CD4-positive, alpha-beta T cell (primary cell): ENCODE data around the gene SDHB. TPM values are rescaled to one million over a fixed set of nuclear protein-coding genes. Genes with fewer than 3 reads are reported as not detected.

ENCODE experiments used
- ATAC-seq: fragments of 200-7000 bp; cut with Tn5 transposase; one replicate; pipeline ENCODE4 v1.10.0; 2022; ENCODE audit warnings: mild to moderate bottlenecking; ENCODE audit not compliant: poor library complexity
- CTCF ChIA-PET: fragments of 350-600 bp; sonication (Branson Sonifier 250); formaldehyde crosslinking; loops from one replicate; lab custom pipeline; 2021; ENCODE audit warnings: antibody characterized with exemption, inconsistent platforms; lab: Charles Lee
- POLR2A ChIA-PET: fragments of 350-600 bp; sonication (Branson Sonifier 250); formaldehyde crosslinking; loops from one replicate; lab custom pipeline; 2021; ENCODE audit warnings: antibody characterized with exemption, inconsistent platforms; lab: Charles Lee
- DNase-seq, 14 experiments: peaks; one replicate each; pipeline ENCODE4 v3.0.0-alpha.2; 2013 to 2020; ENCODE audit warnings: mixed read lengths in 2 of 14
- H3K27ac ChIP-seq, 2 donors: one replicate each; pipeline versions ENCODE4 v1.5.1 to v1.7.0; 2013; ENCODE audit warnings: low read length in 2 of 2, low read depth in 1 of 2, mild to moderate bottlenecking in 1 of 2
- H3K27me3 ChIP-seq, 2 experiments: 1 replicate in 1 of 2; 2 replicates in 1 of 2; pipeline versions ENCODE4 v1.6.1 to v1.7.0; 2013; ENCODE audit warnings: low read length in 2 of 2, control low read depth in 1 of 2, mild to moderate bottlenecking in 1 of 2, moderate library complexity in 1 of 2; ENCODE audit not compliant: insufficient read depth in 2 of 2, control insufficient read depth in 1 of 2
- H3K36me3 ChIP-seq: one replicate; pipeline ENCODE4 v1.6.1; 2013; ENCODE audit warnings: low read length, control low read depth; ENCODE audit not compliant: insufficient read depth
- H3K4me1 ChIP-seq: one replicate; pipeline ENCODE4 v1.6.1; 2013; ENCODE audit warnings: low read length, control low read depth; ENCODE audit not compliant: insufficient read depth
- H3K4me3 ChIP-seq: one replicate; pipeline ENCODE4 v1.5.1; 2013; ENCODE audit warnings: mild to moderate bottlenecking, low read length, moderate library complexity
- H3K9me3 ChIP-seq, 2 experiments: 1 replicate in 1 of 2; 2 replicates in 1 of 2; pipeline versions ENCODE4 v1.6.1 to v1.7.0; 2013; ENCODE audit warnings: low read length in 2 of 2, mild to moderate bottlenecking in 2 of 2, control low read depth in 1 of 2, moderate library complexity in 1 of 2; ENCODE audit not compliant: control insufficient read depth in 1 of 2, insufficient read depth in 1 of 2
- H3K27ac Mint-ChIP-seq: one replicate; pipeline ENCODE4 v1.8.0; 2020; ENCODE audit warnings: mixed read lengths
- H3K27me3 Mint-ChIP-seq: one replicate; pipeline ENCODE4 v1.8.0; 2021; ENCODE audit warnings: mixed read lengths
- H3K36me3 Mint-ChIP-seq: one replicate; pipeline ENCODE4 v1.8.0; 2021; ENCODE audit warnings: low read depth, mixed read lengths
- H3K4me1 Mint-ChIP-seq: one replicate; pipeline ENCODE4 v1.8.0; 2021; ENCODE audit warnings: low read depth, mixed read lengths
- H3K4me3 Mint-ChIP-seq: one replicate; pipeline ENCODE4 v1.8.0; 2020; ENCODE audit warnings: mild to moderate bottlenecking, mixed read lengths
- H3K9me3 Mint-ChIP-seq: one replicate; pipeline ENCODE4 v1.8.0; 2020; ENCODE audit warnings: mixed read lengths
- intact Hi-C, 2 experiments: fragments of 100-400 bp; cut with DNase I in 1 of 2; cut with micrococcal nuclease in 1 of 2; formaldehyde crosslinking; loops; one replicate each; pipeline versions ENCODE4 v1.15.1 to v1.9.0; 2023 to 2025; cut with DNase I, micrococcal nuclease
- total RNA-seq, 174 experiments: library from RNA in 2 of 174; stranded (reverse) in 2 of 174; gene quantifications; one replicate each; pipeline ENCODE4 v1.2.3 and lab custom pipeline; 2021 to 2026
- TF ChIP-seq, protein P1 (sequence below): fragments of 200-600 bp; IDR thresholded peaks from one replicate; pipeline ENCODE4 v1.8.0; 2022; ENCODE audit warnings: antibody characterized with exemption, mild to moderate bottlenecking

Gene SDHB
- total RNA-seq, 2 experiments from 2014 or later = 53.9 to 56.2 TPM

DNA sequence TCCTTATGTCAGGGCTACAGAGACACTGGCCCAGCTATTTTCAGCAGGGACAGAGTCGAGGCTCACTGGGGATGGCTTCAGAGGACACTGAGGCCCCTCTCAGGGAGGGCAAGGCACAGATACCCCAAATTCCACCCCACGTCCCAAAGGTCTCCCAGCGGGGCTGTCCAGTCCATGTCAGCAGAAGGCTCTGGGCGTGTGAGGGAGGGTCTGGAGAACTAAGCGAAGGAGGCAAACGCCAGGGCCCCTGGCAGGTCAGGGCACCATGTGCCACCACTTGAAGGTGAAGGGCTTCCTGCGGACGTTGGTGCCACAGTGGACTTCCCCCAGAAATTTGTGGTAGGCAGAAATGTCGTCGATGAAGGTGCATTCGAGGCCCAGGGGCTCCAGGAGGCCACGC lies 15.0 kb upstream of the SDHB start:
- DNase-seq (no peak), ATAC-seq (no peak)
- H3K4me1 ChIP-seq = no peaks in the 10 kb centered on the region
- no peak overlapping the region for H3K27ac ChIP-seq
- Mint-ChIP-seq H3K27me3 (no peaks in the 10 kb centered on the region), H3K36me3 (no peaks in the 10 kb centered on the region), H3K4me1 (no peaks in the 10 kb centered on the region), H3K27ac (no peak overlapping the region), H3K4me3 (no peak overlapping the region), H3K9me3 (no peaks in the 10 kb centered on the region)
- H3K36me3 ChIP-seq = no peaks in the 10 kb centered on the region
- CTCF ChIA-PET = no interaction called here
- intact Hi-C loops = no loop called here
- no peak overlapping the region for H3K4me3 ChIP-seq
- TF ChIP-seq, protein P1, sequence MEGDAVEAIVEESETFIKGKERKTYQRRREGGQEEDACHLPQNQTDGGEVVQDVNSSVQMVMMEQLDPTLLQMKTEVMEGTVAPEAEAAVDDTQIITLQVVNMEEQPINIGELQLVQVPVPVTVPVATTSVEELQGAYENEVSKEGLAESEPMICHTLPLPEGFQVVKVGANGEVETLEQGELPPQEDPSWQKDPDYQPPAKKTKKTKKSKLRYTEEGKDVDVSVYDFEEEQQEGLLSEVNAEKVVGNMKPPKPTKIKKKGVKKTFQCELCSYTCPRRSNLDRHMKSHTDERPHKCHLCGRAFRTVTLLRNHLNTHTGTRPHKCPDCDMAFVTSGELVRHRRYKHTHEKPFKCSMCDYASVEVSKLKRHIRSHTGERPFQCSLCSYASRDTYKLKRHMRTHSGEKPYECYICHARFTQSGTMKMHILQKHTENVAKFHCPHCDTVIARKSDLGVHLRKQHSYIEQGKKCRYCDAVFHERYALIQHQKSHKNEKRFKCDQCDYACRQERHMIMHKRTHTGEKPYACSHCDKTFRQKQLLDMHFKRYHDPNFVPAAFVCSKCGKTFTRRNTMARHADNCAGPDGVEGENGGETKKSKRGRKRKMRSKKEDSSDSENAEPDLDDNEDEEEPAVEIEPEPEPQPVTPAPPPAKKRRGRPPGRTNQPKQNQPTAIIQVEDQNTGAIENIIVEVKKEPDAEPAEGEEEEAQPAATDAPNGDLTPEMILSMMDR = no peak
- peaks cover 0 to 6% of the 10 kb centered on the region in 2 experiments for H3K9me3 ChIP-seq
- POLR2A ChIA-PET = no interaction called here
- H3K27me3 ChIP-seq = peaks cover 0 to 2% of the 10 kb centered on the region in 2 experiments

DNA sequence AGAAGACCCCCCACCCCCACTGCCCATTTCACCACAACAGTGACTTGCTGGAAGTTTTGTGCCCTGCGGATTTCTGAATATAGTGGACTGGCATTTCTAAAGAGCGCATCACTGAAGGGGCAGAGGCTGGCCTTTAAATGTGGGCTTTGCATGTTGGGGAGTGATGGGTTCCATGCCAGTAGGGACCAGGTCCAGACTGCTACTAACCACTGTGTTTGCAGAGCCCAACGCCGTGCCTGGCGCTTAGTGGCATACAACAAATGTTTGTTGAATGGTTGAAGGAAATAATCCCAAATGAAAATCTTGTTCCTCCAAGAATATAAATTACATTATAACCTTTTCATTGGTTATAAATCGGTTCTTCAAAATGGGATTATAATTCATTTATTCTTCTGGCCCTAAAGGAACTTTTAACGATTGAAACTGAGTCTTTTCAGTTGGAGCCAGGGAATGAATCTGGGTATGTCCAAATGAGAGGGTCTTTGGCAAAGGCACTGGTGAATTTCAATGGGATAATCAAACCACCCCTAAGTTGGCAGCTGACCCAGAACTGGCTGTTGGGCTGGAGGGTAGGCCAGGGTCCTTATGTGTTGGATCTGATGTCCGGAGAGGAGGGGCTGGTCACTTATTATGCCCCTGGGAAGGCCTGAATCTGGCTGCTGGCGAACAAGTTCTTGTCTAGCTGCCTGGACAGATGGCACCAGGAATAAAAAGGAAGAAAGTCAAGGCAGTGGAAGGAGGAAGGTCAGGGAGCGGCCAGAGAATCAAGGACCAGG lies 13.8 kb upstream of the SDHB start:
- Histone ChIP-seq H3K9me3 (peaks cover 0 to 6% of the 10 kb centered on the region in 2 experiments), H3K4me3 (no peak overlapping the region), H3K4me1 (no peaks in the 10 kb centered on the region), H3K36me3 (no peaks in the 10 kb centered on the region), H3K27ac (no peak overlapping the region), H3K27me3 (peaks cover 0 to 2% of the 10 kb centered on the region in 2 experiments)
- Mint-ChIP-seq H3K9me3 (no peaks in the 10 kb centered on the region), H3K4me3 (no peak overlapping the region), H3K4me1 (no peaks in the 10 kb centered on the region), H3K27ac (no peak overlapping the region), H3K36me3 (no peaks in the 10 kb centered on the region), H3K27me3 (no peaks in the 10 kb centered on the region)
- TF ChIP-seq, protein P1 = no peak
- ATAC-seq (no peak), DNase-seq (no peak)
- CTCF ChIA-PET = no interaction called here
- POLR2A ChIA-PET = no interaction called here
- intact Hi-C loops = no loop called here

DNA sequence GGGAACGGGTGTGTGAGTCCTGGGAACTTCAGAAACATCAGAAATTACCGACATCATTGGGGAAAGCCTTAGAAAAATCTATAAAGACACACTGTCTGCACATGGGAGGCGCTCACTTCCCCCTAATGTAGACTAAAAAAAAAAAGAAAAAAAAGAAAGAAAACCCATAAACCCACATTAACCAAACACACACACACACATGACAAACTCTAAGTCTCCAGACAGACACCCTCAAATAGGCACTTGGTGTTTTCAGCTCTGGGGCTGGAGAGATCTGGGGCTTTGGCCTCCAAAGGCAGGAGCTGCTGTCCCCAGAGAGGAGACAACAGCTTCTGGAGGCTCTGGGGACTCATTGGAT lies 13.2 kb upstream of the SDHB start:
- intact Hi-C loops = no loop called here
- peaks cover 0 to 2% of the 10 kb centered on the region in 2 experiments for H3K27me3 ChIP-seq
- no peaks in the 10 kb centered on the region for H3K36me3 ChIP-seq
- Mint-ChIP-seq H3K9me3 (no peaks in the 10 kb centered on the region), H3K4me3 (no peak overlapping the region), H3K4me1 (no peaks in the 10 kb centered on the region), H3K27ac (no peak overlapping the region), H3K27me3 (peaks cover 2% of the 10 kb centered on the region), H3K36me3 (no peaks in the 10 kb centered on the region)
- ChIA-PET POLR2A (no interaction called here), CTCF (no interaction called here)
- ATAC-seq (no peak), DNase-seq (no peak)
- TF ChIP-seq, protein P1 = no peak
- H3K4me1 ChIP-seq = no peaks in the 10 kb centered on the region
- H3K27ac ChIP-seq = no peak overlapping the region
- H3K4me3 ChIP-seq = no peak overlapping the region
- H3K9me3 ChIP-seq = peaks cover 0 to 6% of the 10 kb centered on the region in 2 experiments
